Activated naive CD4-positive, alpha-beta T cell treated with anti-CD3 and anti-CD28 coated beads, Interleukin-2, amount 50 U/mL, for 24 hours (primary cell): Measurements from ENCODE around the gene CTSO.

Source experiments
- H3K27ac Mint-ChIP-seq: one replicate; pipeline ENCODE4 v1.8.0; 2021; ENCODE audit warnings: mild to moderate bottlenecking, mixed read lengths
- H3K27me3 Mint-ChIP-seq: one replicate; pipeline ENCODE4 v1.8.0; 2021; ENCODE audit warnings: mixed read lengths
- H3K36me3 Mint-ChIP-seq: one replicate; pipeline ENCODE4 v1.8.0; 2021; ENCODE audit warnings: mixed read lengths
- H3K4me1 Mint-ChIP-seq: one replicate; pipeline ENCODE4 v1.8.0; 2021; ENCODE audit warnings: mixed read lengths
- H3K4me3 Mint-ChIP-seq: one replicate; pipeline ENCODE4 v1.8.0; 2021; ENCODE audit warnings: mild to moderate bottlenecking, mixed read lengths
- H3K9me3 Mint-ChIP-seq: one replicate; pipeline ENCODE4 v1.8.0; 2021; ENCODE audit warnings: mixed read lengths

CTSO gene

GRCh38 chr4:155875878-155876277 lies 77.8 kb downstream of the CTSO start:
- Mint-ChIP-seq H3K27me3 (peaks cover 5% of the 10 kb centered on the region), H3K4me3 (no peak overlapping the region), H3K27ac (no peak overlapping the region), H3K9me3 (no peaks in the 10 kb centered on the region), H3K36me3 (no peaks in the 10 kb centered on the region), H3K4me1 (no peaks in the 10 kb centered on the region)
